Measurements from ENCODE around the gene TCEANC.

The TCEANC gene

DNA sequence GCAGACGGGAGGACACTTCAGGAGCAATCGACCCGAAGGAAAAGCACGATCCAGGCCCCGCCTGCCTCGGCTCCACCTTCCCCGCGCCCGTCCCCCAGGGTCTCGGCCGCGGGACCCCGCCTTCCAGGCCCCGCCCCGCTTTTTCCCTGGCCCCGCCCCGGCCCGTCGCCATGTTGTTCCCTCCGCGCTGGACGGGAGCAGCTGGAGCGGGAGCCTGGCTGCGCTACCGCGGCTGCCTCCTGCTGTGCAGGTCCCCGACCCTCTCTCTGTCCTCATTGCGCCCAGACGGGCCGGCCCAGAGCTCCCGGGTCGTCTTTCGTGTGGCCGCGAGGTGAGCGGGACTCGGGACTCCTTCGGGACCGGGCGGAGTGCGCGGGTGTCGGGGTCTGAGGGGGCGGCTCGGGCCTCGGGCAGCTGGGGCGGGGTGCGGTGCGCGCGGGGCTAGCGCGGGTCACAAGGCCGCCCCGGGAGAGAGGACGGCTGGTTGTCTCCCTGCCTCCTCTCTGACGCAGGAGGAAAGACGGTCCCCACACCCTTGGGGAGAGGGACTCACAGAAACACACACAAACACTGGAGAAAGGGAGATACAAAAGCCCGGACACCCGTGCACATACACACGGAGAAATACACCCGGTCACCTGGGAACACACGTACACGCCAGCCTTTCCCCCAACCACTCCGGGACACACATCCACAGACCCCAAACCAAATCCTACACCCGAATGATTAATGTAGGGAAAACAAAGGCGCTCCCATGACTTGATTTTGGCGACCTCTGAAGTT, 36.2 kb downstream of the TCEANC start, which contains the start of gene RAB9A:
Gene RAB9A, plus strand, starts transcription at position 171 of the 783 bp plus-strand sequence. CDS start 19,619 bp downstream, outside the sequence.
- peak within 1 kb of the TSS; percentile 65 for H3K4me3 ChIP-seq (replicated peaks; ENCODE audit: insufficient read depth, low read length)
- peak; percentile 57 to 75 for DNase-seq (ENCODE audit: low read depth in 1 of 2, low spot score in 1 of 2)
- TF ChIP-seq, protein P1, sequence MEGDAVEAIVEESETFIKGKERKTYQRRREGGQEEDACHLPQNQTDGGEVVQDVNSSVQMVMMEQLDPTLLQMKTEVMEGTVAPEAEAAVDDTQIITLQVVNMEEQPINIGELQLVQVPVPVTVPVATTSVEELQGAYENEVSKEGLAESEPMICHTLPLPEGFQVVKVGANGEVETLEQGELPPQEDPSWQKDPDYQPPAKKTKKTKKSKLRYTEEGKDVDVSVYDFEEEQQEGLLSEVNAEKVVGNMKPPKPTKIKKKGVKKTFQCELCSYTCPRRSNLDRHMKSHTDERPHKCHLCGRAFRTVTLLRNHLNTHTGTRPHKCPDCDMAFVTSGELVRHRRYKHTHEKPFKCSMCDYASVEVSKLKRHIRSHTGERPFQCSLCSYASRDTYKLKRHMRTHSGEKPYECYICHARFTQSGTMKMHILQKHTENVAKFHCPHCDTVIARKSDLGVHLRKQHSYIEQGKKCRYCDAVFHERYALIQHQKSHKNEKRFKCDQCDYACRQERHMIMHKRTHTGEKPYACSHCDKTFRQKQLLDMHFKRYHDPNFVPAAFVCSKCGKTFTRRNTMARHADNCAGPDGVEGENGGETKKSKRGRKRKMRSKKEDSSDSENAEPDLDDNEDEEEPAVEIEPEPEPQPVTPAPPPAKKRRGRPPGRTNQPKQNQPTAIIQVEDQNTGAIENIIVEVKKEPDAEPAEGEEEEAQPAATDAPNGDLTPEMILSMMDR (IDR thresholded peaks at IDR 0.05; ENCODE audit: insufficient read depth, low read length): no peak
- TF ChIP-seq, protein P2, sequence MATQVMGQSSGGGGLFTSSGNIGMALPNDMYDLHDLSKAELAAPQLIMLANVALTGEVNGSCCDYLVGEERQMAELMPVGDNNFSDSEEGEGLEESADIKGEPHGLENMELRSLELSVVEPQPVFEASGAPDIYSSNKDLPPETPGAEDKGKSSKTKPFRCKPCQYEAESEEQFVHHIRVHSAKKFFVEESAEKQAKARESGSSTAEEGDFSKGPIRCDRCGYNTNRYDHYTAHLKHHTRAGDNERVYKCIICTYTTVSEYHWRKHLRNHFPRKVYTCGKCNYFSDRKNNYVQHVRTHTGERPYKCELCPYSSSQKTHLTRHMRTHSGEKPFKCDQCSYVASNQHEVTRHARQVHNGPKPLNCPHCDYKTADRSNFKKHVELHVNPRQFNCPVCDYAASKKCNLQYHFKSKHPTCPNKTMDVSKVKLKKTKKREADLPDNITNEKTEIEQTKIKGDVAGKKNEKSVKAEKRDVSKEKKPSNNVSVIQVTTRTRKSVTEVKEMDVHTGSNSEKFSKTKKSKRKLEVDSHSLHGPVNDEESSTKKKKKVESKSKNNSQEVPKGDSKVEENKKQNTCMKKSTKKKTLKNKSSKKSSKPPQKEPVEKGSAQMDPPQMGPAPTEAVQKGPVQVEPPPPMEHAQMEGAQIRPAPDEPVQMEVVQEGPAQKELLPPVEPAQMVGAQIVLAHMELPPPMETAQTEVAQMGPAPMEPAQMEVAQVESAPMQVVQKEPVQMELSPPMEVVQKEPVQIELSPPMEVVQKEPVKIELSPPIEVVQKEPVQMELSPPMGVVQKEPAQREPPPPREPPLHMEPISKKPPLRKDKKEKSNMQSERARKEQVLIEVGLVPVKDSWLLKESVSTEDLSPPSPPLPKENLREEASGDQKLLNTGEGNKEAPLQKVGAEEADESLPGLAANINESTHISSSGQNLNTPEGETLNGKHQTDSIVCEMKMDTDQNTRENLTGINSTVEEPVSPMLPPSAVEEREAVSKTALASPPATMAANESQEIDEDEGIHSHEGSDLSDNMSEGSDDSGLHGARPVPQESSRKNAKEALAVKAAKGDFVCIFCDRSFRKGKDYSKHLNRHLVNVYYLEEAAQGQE (IDR thresholded peaks at IDR 0.05; ENCODE audit: insufficient replicate concordance, low read depth): no peak
- peak; percentile 52; the same call in 1 of the 2 replicates for TF ChIP-seq POLR2AphosphoS5 (IDR thresholded peaks at IDR 0.05; ENCODE audit: low read depth)
- TF ChIP-seq SPI1 (IDR thresholded peaks at IDR 0.05; ENCODE audit: borderline replicate concordance, low read depth): no peak
- TF ChIP-seq GABPA (IDR thresholded peaks at IDR 0.05; ENCODE audit: low read depth): no peak
- H3K27ac ChIP-seq (replicated peaks): peak within 1 kb of the TSS; percentile 71
- H3K27me3 ChIP-seq (ENCODE audit: insufficient read depth, poor library complexity, severe bottlenecking): peaks cover 3% of the 10 kb centered on the region

DNA sequence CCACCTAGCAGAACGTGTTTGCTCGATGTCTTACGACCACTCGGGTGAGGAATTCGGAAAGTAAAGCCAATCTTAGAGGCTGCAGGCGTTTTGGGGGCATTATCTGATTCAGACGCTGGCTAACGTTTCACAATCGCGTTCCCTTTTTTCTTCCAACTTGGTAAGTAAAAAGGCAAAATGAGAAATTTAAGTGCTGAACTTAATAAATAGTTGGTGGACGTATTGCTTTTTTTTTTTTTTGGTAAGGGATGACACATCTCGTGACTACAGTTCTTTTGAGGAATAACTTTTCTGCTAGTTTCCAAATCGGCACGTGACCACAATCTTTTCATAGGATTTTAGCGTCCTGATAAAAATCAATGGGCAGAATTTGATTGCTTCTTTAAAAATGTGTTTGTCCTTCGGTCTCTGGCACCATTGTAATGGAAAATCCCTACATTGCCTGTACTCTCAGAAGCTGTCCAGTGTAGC, 36.8 kb downstream of the TCEANC start:
- peaks cover 3% of the 10 kb centered on the region for H3K27me3 ChIP-seq (ENCODE audit: insufficient read depth, poor library complexity, severe bottlenecking)

DNA sequence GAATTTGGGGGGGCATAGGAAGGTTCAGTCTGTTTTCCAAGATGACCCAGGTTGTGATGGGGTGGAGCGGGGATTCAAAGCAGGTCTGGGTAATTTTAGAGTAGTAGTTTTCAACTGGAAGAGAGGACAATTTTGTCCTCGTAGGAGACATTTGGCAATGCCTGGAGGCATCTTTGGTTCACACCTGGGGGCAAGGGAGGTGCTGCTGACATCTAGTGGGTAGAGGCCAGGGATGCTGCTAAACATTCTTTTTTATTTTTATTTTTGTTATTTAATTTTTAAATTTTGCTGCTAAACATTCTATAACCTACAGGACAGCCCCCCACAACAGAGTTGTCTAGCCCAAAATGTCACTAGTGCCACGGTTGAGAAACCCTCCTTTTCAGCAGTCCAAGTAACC, 37.9 kb downstream of the TCEANC start:
- Histone ChIP-seq H3K4me3 (replicated peaks; ENCODE audit: insufficient read depth, low read length) (peak overlapping the region; percentile 65; the same call in 1 of the 2 replicates), H3K27ac (replicated peaks) (no peak overlapping the region), H3K27me3 (ENCODE audit: insufficient read depth, poor library complexity, severe bottlenecking) (peaks cover 3% of the 10 kb centered on the region)
- TF ChIP-seq, protein P1 (IDR thresholded peaks at IDR 0.05; ENCODE audit: insufficient read depth, low read length): no peak
- TF ChIP-seq SPI1 (IDR thresholded peaks at IDR 0.05; ENCODE audit: borderline replicate concordance, low read depth) (no peak), GABPA (IDR thresholded peaks at IDR 0.05; ENCODE audit: low read depth) (no peak)
- TF ChIP-seq, protein P2 (IDR thresholded peaks at IDR 0.05; ENCODE audit: insufficient replicate concordance, low read depth): no peak
- DNase-seq (ENCODE audit: low read depth in 1 of 2, low spot score in 1 of 2): no peak

More for the DNA sequence above, 36.8 kb downstream of the TCEANC start:
- peak overlapping the region; percentile 65 for H3K4me3 ChIP-seq (replicated peaks; ENCODE audit: insufficient read depth, low read length)
- DNase-seq (ENCODE audit: low read depth in 1 of 2, low spot score in 1 of 2): no peak
- no peak for TF ChIP-seq SPI1 (IDR thresholded peaks at IDR 0.05; ENCODE audit: borderline replicate concordance, low read depth)
- no peak for TF ChIP-seq POLR2AphosphoS5 (IDR thresholded peaks at IDR 0.05; ENCODE audit: low read depth)
- TF ChIP-seq, protein P1 (IDR thresholded peaks at IDR 0.05; ENCODE audit: insufficient read depth, low read length): no peak
- TF ChIP-seq GABPA (IDR thresholded peaks at IDR 0.05; ENCODE audit: low read depth): no peak
- TF ChIP-seq, protein P2 (IDR thresholded peaks at IDR 0.05; ENCODE audit: insufficient replicate concordance, low read depth): no peak
- peak overlapping the region; percentile 71 for H3K27ac ChIP-seq (replicated peaks)

Data from HL-60 (cell line).